WI38 (cell line): ENCODE data around the gene PYGM.
A peak's percentile ranks its signal among the peaks of the same experiment; 100 is the strongest.

ENCODE experiments used
- H3K4me3 ChIP-seq: 2 replicates; pipeline ENCODE4 v1.5.1; 2011; ENCODE audit warnings: low read depth, mild to moderate bottlenecking, control low read depth, low read length
- TF ChIP-seq, protein P1 (sequence below): IDR thresholded peaks from 2 replicates; pipeline ENCODE4 v1.5.1; 2012; ENCODE audit warnings: low read depth, mild to moderate bottlenecking, control low read depth, low read length

Gene PYGM

DNA sequence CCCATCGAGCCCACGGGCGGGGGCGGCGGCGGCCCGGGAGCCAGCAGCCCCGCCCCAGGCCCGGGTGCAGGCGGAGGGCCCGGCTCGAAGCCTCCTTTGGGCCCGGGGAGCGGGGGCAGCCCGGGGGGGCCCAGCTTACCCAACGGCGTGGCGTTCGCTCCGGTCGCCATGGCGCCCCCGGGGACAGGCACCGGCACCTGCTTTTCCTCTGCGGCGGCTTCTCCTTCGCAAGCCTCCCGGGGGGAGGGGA is 18.4 kb upstream of the PYGM start:
- TF ChIP-seq, protein P1, sequence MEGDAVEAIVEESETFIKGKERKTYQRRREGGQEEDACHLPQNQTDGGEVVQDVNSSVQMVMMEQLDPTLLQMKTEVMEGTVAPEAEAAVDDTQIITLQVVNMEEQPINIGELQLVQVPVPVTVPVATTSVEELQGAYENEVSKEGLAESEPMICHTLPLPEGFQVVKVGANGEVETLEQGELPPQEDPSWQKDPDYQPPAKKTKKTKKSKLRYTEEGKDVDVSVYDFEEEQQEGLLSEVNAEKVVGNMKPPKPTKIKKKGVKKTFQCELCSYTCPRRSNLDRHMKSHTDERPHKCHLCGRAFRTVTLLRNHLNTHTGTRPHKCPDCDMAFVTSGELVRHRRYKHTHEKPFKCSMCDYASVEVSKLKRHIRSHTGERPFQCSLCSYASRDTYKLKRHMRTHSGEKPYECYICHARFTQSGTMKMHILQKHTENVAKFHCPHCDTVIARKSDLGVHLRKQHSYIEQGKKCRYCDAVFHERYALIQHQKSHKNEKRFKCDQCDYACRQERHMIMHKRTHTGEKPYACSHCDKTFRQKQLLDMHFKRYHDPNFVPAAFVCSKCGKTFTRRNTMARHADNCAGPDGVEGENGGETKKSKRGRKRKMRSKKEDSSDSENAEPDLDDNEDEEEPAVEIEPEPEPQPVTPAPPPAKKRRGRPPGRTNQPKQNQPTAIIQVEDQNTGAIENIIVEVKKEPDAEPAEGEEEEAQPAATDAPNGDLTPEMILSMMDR, result no peak
- peak overlapping the region; percentile 64 for H3K4me3 ChIP-seq

- TF ChIP-seq, protein P1, result no peak
- peak overlapping the region; percentile 64 for H3K4me3 ChIP-seq
Measured at GRCh38 chr11:64777449-64778222, 17.9 kb upstream of the PYGM start.

DNA sequence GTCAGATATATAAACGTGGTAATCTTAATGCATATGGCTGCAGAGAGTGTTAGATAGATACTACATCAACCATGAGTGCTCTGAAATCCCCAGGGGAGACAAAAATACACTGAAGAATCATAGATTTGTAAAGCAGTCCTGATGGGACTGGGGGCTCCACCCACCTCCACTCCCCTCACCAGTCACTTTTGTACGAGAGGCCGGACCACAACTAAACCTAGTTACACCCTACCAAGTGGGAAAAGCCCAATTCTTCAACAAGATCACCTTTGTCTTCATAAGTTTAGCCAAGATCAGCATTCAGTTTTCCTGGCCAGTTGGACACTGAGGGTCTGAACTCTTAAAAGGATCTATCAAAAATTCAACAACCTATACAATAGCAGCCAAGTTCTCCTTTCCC is 17.1 kb upstream of the PYGM start:
- TF ChIP-seq, protein P1, result no peak
- peak overlapping the region; percentile 64 for H3K4me3 ChIP-seq

- TF ChIP-seq, protein P1, result no peak
- H3K4me3 ChIP-seq, result peak overlapping the region; percentile 64
Measured at GRCh38 chr11:64776425-64776824, 16.7 kb upstream of the PYGM start.

GRCh38 chr11:64774144-64774543 is 14.4 kb upstream of the PYGM start:
- no peak overlapping the region for H3K4me3 ChIP-seq
- TF ChIP-seq, protein P1, result no peak

DNA sequence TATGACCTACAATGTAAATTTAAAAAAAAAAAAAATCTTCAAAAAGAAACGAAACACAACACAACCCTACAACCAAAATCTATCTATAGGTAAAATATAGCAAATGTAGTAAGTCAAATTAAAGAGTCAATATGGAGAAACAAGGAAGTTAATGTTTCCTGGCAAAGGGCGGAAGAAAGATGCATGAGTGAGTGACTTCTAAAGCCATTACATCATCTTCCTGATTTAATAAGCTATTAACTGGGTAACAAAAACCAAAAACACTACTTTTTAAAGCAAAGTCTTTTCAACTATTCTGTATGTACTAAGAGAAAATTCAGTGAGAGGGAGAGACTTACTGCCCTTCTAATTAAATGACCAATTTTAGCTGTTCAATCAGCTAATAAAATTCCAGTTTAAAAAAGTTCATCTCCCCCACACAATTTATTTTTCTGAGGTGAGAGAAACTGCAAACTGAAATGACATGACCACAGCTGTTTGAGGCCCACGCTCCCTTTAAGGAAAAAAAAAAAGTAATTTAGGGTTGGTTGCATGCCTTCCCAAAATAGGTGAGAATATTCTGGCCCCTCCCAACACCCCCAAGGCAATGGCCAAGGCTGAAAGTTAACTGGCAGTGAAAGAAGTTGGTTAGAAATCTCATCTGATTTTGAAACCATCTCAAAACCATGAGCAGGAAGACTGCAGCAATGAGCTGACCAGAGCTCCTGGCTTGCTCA is 12.7 kb upstream of the PYGM start:
- no peak overlapping the region for H3K4me3 ChIP-seq
- TF ChIP-seq, protein P1, result no peak

GRCh38 chr11:64771861-64772260 is 12.1 kb upstream of the PYGM start:
- no peak overlapping the region for H3K4me3 ChIP-seq
- TF ChIP-seq, protein P1, result no peak
